Adrenal gland (tissue), 5 donors: ENCODE results near the gene CBARP.

Experiments
- CTCF ChIP-seq, 6 experiments: fragments of 450-650 bp in 4 of 6; fragments of 200-600 bp in 2 of 6; sonication (generic) in 1 of 6; IDR thresholded peaks; 1 replicate in 5 of 6; 2 replicates in 1 of 6; pipeline versions ENCODE4 v1.5.1 to v1.8.0; 2016 to 2021; ENCODE audit warnings: antibody characterized with exemption in 6 of 6, mild to moderate bottlenecking in 2 of 6, moderate library complexity in 1 of 6
- POLR2A ChIP-seq, 2 donors: fragments of 450-650 bp; IDR thresholded peaks; one replicate each; pipeline ENCODE4 v1.6.1; 2017; ENCODE audit warnings: antibody characterized with exemption in 2 of 2, mild to moderate bottlenecking in 2 of 2, moderate library complexity in 1 of 2
- donor health status: DM: no; HTN: no; CAD: no.

GRCh38 chr19:1250437-1251260 lies 12.8 kb upstream of the CBARP start:
- TF ChIP-seq CTCF (IDR thresholded peaks at IDR 0.05) (no peak), POLR2A (IDR thresholded peaks at IDR 0.05) (peak; percentile 16 to 26)
